Tibial artery (tissue), 4 donors: Measurements from ENCODE around the gene APBB2.

Source experiments
- DNase-seq, 2 donors: peaks; one replicate each; pipeline ENCODE4 v3.0.0-alpha.2; 2019
- H3K27ac ChIP-seq, 2 donors: fragments of 200-600 bp; sonication (generic) in 1 of 2; 1 replicate in 1 of 2; 2 replicates in 1 of 2; pipeline ENCODE4 v1.5.1; 2018 to 2019; ENCODE audit warnings: mild to moderate bottlenecking in 1 of 2
- H3K27me3 ChIP-seq, 2 donors: fragments of 200-600 bp; sonication (generic) in 1 of 2; one replicate each; pipeline versions ENCODE4 v1.5.1 to v1.6.0; 2016 to 2019
- H3K36me3 ChIP-seq, 3 donors: fragments of 200-600 bp; sonication (generic) in 2 of 3; one replicate each; pipeline ENCODE4 v1.5.1; 2016 to 2019; ENCODE audit warnings: mild to moderate bottlenecking in 2 of 3
- H3K4me1 ChIP-seq, 4 donors: fragments of 200-600 bp; sonication (generic) in 2 of 4; 1 replicate in 3 of 4; 2 replicates in 1 of 4; pipeline ENCODE4 v1.5.1; 2016 to 2019
- H3K4me3 ChIP-seq, 2 donors: fragments of 200-600 bp; sonication (generic) in 1 of 2; 1 replicate in 1 of 2; 2 replicates in 1 of 2; pipeline ENCODE4 v1.5.1; 2018 to 2019; ENCODE audit warnings: mild to moderate bottlenecking in 2 of 2
- H3K9me3 ChIP-seq, 3 donors: fragments of 200-600 bp; sonication (generic) in 1 of 3; one replicate each; pipeline ENCODE4 v1.5.1; 2016 to 2019
- CTCF ChIP-seq, 2 experiments: fragments of 200-600 bp in 1 of 2; fragments of 450-650 bp in 1 of 2; IDR thresholded peaks; one replicate each; pipeline ENCODE4 v1.5.1; 2017 to 2019; ENCODE audit warnings: antibody characterized with exemption in 2 of 2, mild to moderate bottlenecking in 1 of 2, moderate library complexity in 1 of 2
- intact Hi-C: fragments of 100-400 bp; cut with DNase I; formaldehyde crosslinking; loops from one replicate; pipeline ENCODE4 v1.15.0; 2023; ENCODE audit warnings: low total_unique reads

APBB2 gene

GRCh38 chr4:41236508-41236907 is 22.2 kb upstream of the APBB2 start:
- H3K36me3 ChIP-seq = no peaks in the 10 kb centered on the region
- no peak for DNase-seq
- H3K27me3 ChIP-seq = no peaks in the 10 kb centered on the region
- intact Hi-C loops = no loop called here
- no peak overlapping the region for H3K4me3 ChIP-seq
- no peaks in the 10 kb centered on the region for H3K9me3 ChIP-seq
- no peaks in the 10 kb centered on the region for H3K4me1 ChIP-seq
- TF ChIP-seq CTCF (IDR thresholded peaks at IDR 0.05) = no peak
- no peak overlapping the region for H3K27ac ChIP-seq

- intact Hi-C loops = no loop called here
- Histone ChIP-seq H3K36me3 (no peaks in the 10 kb centered on the region), H3K4me3 (no peak overlapping the region), H3K4me1 (no peaks in the 10 kb centered on the region), H3K9me3 (no peaks in the 10 kb centered on the region), H3K27me3 (no peaks in the 10 kb centered on the region), H3K27ac (no peak overlapping the region)
- TF ChIP-seq CTCF (IDR thresholded peaks at IDR 0.05) = no peak
- DNase-seq = no peak
Measured at GRCh38 chr4:41236032-41236431, 21.7 kb upstream of the APBB2 start.

- Histone ChIP-seq H3K36me3 (no peaks in the 10 kb centered on the region), H3K9me3 (no peaks in the 10 kb centered on the region), H3K4me3 (no peak overlapping the region), H3K4me1 (no peaks in the 10 kb centered on the region), H3K27me3 (no peaks in the 10 kb centered on the region), H3K27ac (no peak overlapping the region)
- no peak for TF ChIP-seq CTCF (IDR thresholded peaks at IDR 0.05)
- intact Hi-C loops = no loop called here
- DNase-seq = no peak
Measured at GRCh38 chr4:41232856-41233255, 18.5 kb upstream of the APBB2 start.

GRCh38 chr4:41232406-41232805 is 18.1 kb upstream of the APBB2 start:
- no peaks in the 10 kb centered on the region for H3K27me3 ChIP-seq
- intact Hi-C loops = no loop called here
- no peak for TF ChIP-seq CTCF (IDR thresholded peaks at IDR 0.05)
- H3K27ac ChIP-seq = no peak overlapping the region
- DNase-seq = no peak
- no peaks in the 10 kb centered on the region for H3K4me1 ChIP-seq
- H3K4me3 ChIP-seq = no peak overlapping the region
- no peaks in the 10 kb centered on the region for H3K36me3 ChIP-seq
- no peaks in the 10 kb centered on the region for H3K9me3 ChIP-seq

GRCh38 chr4:41227902-41228301 is 13.6 kb upstream of the APBB2 start:
- H3K9me3 ChIP-seq = no peaks in the 10 kb centered on the region
- DNase-seq = no peak
- H3K36me3 ChIP-seq = no peaks in the 10 kb centered on the region
- no peaks in the 10 kb centered on the region for H3K4me1 ChIP-seq
- H3K27me3 ChIP-seq = no peaks in the 10 kb centered on the region
- intact Hi-C loops = no loop called here
- no peak overlapping the region for H3K27ac ChIP-seq
- no peak overlapping the region for H3K4me3 ChIP-seq
- TF ChIP-seq CTCF (IDR thresholded peaks at IDR 0.05) = no peak
